PC-9 (cell line): ENCODE measurements around the gene MEGF8.

Source experiments
- CTCF ChIP-seq: fragments of 200-600 bp; sonication (generic); conservative IDR thresholded peaks from 2 replicates; pipeline ENCODE4 v1.6.1; 2017; ENCODE audit warnings: mixed run types, antibody characterized with exemption, mild to moderate bottlenecking, moderate library complexity
- EZH2 ChIP-seq: fragments of 200-600 bp; sonication (generic); IDR thresholded peaks from 2 replicates; pipeline ENCODE4 v1.8.0; 2017; ENCODE audit warnings: antibody characterized with exemption, low read depth

- TF ChIP-seq EZH2 (no peak), CTCF (no peak)
Observed at GRCh38 chr19:42352301-42353259, 27.1 kb downstream of the MEGF8 start.
